NT2/D1 (cell line): ENCODE measurements around the gene PPP1R37.

ENCODE experiments used
- SUZ12 ChIP-seq: IDR thresholded peaks from 2 replicates; pipeline ENCODE4 v1.6.1; 2011; ENCODE audit not compliant: insufficient read length, insufficient read depth; ENCODE audit errors: extremely low read depth
- YY1 ChIP-seq: IDR thresholded peaks from 2 replicates; pipeline ENCODE4 v1.6.1; 2011; ENCODE audit not compliant: insufficient read length, insufficient read depth
- ZNF274 ChIP-seq: IDR thresholded peaks from 2 replicates; pipeline ENCODE4 v1.6.1; 2011; ENCODE audit warnings: mild to moderate bottlenecking, low read depth, low read length

DNA sequence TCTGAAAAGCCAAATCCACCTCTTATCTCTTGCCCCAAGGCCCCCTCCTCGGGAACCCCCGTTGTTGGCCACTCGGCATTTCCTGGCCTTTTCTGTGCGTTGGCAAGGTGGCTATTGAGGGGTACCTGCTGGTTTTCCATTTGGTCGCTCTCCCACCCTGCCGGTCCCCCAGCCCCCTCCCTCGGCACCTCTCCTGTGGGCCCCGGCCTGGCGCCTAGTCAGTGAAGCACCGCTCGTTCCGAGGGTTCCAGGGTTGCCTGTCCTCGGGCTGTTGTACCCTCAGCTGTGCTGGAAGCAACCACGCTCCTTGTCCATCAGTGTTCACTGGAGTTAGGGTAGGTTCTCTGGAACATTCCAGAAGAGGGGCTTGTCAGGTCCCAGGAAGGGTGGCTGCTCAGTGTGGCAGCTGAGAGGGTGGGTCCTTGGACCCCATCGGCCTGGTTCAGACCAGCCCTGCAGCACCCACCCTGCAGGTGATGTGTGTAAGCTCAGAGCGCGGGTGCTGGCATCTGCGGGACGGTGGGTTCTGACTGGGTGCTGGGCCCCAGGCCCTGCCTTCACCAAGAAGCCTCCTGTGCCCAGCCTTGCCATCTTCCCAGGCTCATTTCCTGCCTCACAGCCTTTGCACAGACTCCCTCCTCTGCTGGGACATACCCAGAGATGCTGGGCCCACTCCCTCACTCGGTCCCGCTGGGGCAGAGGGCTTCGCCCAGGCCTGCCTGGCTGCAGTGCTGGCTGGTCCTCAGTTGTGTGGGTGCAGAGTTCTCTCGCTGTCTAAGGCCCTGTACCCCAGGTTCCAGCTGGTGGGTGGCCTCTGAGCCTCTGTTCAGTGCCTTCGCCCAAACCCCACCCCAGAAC, 46.5 kb downstream of the PPP1R37 start:
- TF ChIP-seq ZNF274 (no peak), YY1 (no peak), SUZ12 (no peak)
